OCI-LY7 (cell line): ENCODE measurements around the gene HDAC4. TPM values are rescaled to one million over a fixed set of nuclear protein-coding genes. Genes with fewer than 3 reads are reported as not detected.

ENCODE experiments used
- BruUV-seq: library from RNA; stranded (reverse); fragments of 400-500 nt; replicated peaks from 2 replicates; lab custom pipeline; 2021; lab: Mats Ljungman, UMichigan
- CTCF ChIA-PET: fragments of 300-600 bp; sonication (Branson Sonifier 250); formaldehyde crosslinking; loops from one replicate; lab custom pipeline; 2022; ENCODE audit warnings: antibody characterized with exemption; ENCODE audit not compliant: unreplicated experiment; lab: Charles Lee
- POLR2A ChIA-PET: fragments of 300-600 bp; sonication (Branson Sonifier 250); formaldehyde crosslinking; loops from one replicate; lab custom pipeline; 2022; ENCODE audit warnings: antibody characterized with exemption; lab: Charles Lee
- DNase-seq: peaks from one replicate; pipeline ENCODE4 v3.0.0-alpha.2; 2015; ENCODE audit warnings: low spot score
- H2AFZ ChIP-seq: fragments of 200-600 bp; sonication (generic), shearing (Covaris generic); 2 replicates; pipeline ENCODE4 v1.6.1; 2014; ENCODE audit warnings: mild to moderate bottlenecking, antibody characterized with exemption, low read length, moderate library complexity
- H3K27ac ChIP-seq: fragments of 200-600 bp; sonication (generic); 2 replicates; pipeline ENCODE4 v1.5.1; 2014; ENCODE audit warnings: mixed run types, low read depth, mild to moderate bottlenecking, moderate library complexity, low read length, inconsistent platforms; ENCODE audit not compliant: poor library complexity, severe bottlenecking
- H3K36me3 ChIP-seq: fragments of 200-600 bp; sonication (generic); 2 replicates; pipeline ENCODE4 v1.6.1; 2014; ENCODE audit warnings: mild to moderate bottlenecking, antibody characterized with exemption, low read length, moderate library complexity, mixed read lengths; ENCODE audit not compliant: insufficient read depth
- H3K4me1 ChIP-seq: fragments of 200-600 bp; sonication (generic); 2 replicates; pipeline ENCODE4 v1.5.1; 2014; ENCODE audit warnings: mild to moderate bottlenecking, low read length; ENCODE audit not compliant: insufficient read depth, poor library complexity, severe bottlenecking
- H3K4me2 ChIP-seq: fragments of 200-600 bp; sonication (generic); 2 replicates; pipeline ENCODE4 v1.6.1; 2014; ENCODE audit warnings: mild to moderate bottlenecking, low read length
- H3K4me3 ChIP-seq: fragments of 200-600 bp; sonication (generic); 2 replicates; pipeline ENCODE4 v1.5.1; 2014; ENCODE audit warnings: mild to moderate bottlenecking, low read depth, low read length; ENCODE audit not compliant: poor library complexity, severe bottlenecking
- H3K79me2 ChIP-seq: fragments of 200-600 bp; sonication (generic); 2 replicates; pipeline ENCODE4 v1.6.1; 2016; ENCODE audit warnings: low read depth, mild to moderate bottlenecking, low read length, moderate library complexity, mixed read lengths; ENCODE audit not compliant: insufficient read depth
- H3K9me2 ChIP-seq: fragments of 200-600 bp; sonication (generic); 2 replicates; pipeline ENCODE4 v1.6.1; 2016; ENCODE audit warnings: mild to moderate bottlenecking, low read length, mixed read lengths; ENCODE audit not compliant: insufficient read depth
- H3K9me3 ChIP-seq: fragments of 200-600 bp; sonication (generic); 2 replicates; pipeline ENCODE4 v1.6.1; 2014; ENCODE audit warnings: mild to moderate bottlenecking, mixed run types, low read length, mixed read lengths
- H4K20me1 ChIP-seq: fragments of 200-600 bp; sonication (generic); 2 replicates; pipeline ENCODE4 v1.6.1; 2014; ENCODE audit warnings: mild to moderate bottlenecking, antibody characterized with exemption, low read length, moderate library complexity, mixed read lengths; ENCODE audit not compliant: insufficient read depth
- EZH2phosphoT487 ChIP-seq: fragments of 200-600 bp; sonication (generic); IDR thresholded peaks from 2 replicates; pipeline ENCODE4 v1.6.1; 2018; ENCODE audit warnings: low read depth, borderline replicate concordance, mild to moderate bottlenecking, mixed run types, antibody characterized with exemption, low read length, moderate library complexity, mixed read lengths
- intact Hi-C: fragments of 100-400 bp; cut with micrococcal nuclease; formaldehyde crosslinking; loops from one replicate; pipeline ENCODE4 v1.10.0; 2022; ENCODE audit not compliant: unreplicated experiment
- total RNA-seq, 2 experiments: library from RNA; depleted of rRNA in 1 of 2; stranded (reverse); fragments of >200 nt in 1 of 2; shearing (Covaris generic) in 1 of 2; gene quantifications; 2 replicates each; pipeline ENCODE4 v1.2.3, GENCODE V29; 2014 to 2022
- TF ChIP-seq, protein P1 (sequence below): fragments of 200-600 bp; sonication (generic); conservative IDR thresholded peaks from 2 replicates; pipeline ENCODE4 v1.5.1; 2014; ENCODE audit warnings: mild to moderate bottlenecking, antibody characterized with exemption, low read length, moderate library complexity, mixed read lengths

The HDAC4 gene
- total RNA-seq, 2 experiments from 2014 or later = 10.2 to 20.6 TPM

- CTCF ChIA-PET = no interaction called here
- no peak for TF ChIP-seq EZH2phosphoT487
- TF ChIP-seq, protein P1, sequence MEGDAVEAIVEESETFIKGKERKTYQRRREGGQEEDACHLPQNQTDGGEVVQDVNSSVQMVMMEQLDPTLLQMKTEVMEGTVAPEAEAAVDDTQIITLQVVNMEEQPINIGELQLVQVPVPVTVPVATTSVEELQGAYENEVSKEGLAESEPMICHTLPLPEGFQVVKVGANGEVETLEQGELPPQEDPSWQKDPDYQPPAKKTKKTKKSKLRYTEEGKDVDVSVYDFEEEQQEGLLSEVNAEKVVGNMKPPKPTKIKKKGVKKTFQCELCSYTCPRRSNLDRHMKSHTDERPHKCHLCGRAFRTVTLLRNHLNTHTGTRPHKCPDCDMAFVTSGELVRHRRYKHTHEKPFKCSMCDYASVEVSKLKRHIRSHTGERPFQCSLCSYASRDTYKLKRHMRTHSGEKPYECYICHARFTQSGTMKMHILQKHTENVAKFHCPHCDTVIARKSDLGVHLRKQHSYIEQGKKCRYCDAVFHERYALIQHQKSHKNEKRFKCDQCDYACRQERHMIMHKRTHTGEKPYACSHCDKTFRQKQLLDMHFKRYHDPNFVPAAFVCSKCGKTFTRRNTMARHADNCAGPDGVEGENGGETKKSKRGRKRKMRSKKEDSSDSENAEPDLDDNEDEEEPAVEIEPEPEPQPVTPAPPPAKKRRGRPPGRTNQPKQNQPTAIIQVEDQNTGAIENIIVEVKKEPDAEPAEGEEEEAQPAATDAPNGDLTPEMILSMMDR = no peak
- H3K79me2 ChIP-seq = no peaks in the 10 kb centered on the region
- H3K9me2 ChIP-seq = no peaks in the 10 kb centered on the region
- POLR2A ChIA-PET = no interaction called here
- no peak for DNase-seq
- H3K9me3 ChIP-seq = no peaks in the 10 kb centered on the region
- H3K4me3 ChIP-seq = no peak overlapping the region
- intact Hi-C loops = no loop called here
- no peak overlapping the region for H3K27ac ChIP-seq
- H2AFZ ChIP-seq = no peak overlapping the region
- H3K4me1 ChIP-seq = no peaks in the 10 kb centered on the region
- no peak overlapping the region for H3K4me2 ChIP-seq
- no peaks in the 10 kb centered on the region for H3K36me3 ChIP-seq
- no TSS peak for BruUV-seq
- no peaks in the 10 kb centered on the region for H4K20me1 ChIP-seq
These were observed 298.6 kb downstream of the HDAC4 start for GRCh38 chr2:239102266-239102665.

DNA sequence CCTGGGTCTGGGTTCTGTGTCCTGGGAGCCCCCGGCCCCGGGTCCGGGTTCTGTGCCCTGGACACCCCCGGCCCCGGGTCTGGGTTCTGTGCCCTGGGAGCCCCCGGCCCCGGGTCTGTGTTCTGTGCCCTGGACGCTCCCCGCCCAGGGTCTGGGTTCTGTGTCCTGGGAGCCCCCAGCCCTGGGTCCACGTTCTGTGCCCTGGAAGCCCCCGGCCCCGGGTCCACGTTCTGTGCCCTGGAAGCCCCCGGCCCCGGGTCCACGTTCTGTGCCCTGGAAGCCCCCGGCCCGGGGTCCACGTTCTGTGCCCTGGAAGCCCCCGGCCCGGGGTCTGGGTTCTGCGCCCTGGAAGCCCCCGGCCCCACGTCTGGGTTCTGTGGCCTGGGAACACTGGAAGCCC is 299.0 kb downstream of the HDAC4 start:
- intact Hi-C loops = no loop called here
- no peaks in the 10 kb centered on the region for H3K9me2 ChIP-seq
- H4K20me1 ChIP-seq = no peaks in the 10 kb centered on the region
- TF ChIP-seq EZH2phosphoT487 = no peak
- TF ChIP-seq, protein P1 = no peak
- no peak for DNase-seq
- H3K79me2 ChIP-seq = no peaks in the 10 kb centered on the region
- no peaks in the 10 kb centered on the region for H3K4me1 ChIP-seq
- H3K27ac ChIP-seq = no peak overlapping the region
- ChIA-PET POLR2A (no interaction called here), CTCF (no interaction called here)
- no TSS peak for BruUV-seq
- H3K4me3 ChIP-seq = no peak overlapping the region
- H3K36me3 ChIP-seq = no peaks in the 10 kb centered on the region
- no peaks in the 10 kb centered on the region for H3K9me3 ChIP-seq
- no peak overlapping the region for H2AFZ ChIP-seq
- H3K4me2 ChIP-seq = no peak overlapping the region

DNA sequence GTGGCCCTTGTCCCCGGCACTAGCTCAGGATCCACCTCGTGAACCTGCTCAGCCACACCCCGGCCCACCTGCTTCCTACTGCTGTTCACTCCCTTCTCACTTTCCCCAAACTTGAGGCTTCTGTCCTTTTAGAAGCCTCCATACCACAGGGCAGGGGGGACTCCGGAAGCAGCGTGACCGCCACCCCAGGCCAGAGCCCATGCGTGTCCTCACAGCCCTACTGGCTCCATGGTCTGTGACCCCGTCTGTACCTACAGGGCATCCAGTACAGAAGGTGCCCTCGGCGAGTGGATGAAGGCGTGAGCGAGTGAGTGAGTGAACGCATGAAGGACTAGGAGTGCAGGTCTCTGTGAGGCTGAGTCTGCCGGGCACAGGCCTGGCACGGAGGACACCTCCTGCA is 299.7 kb downstream of the HDAC4 start:
- CTCF ChIA-PET = no interaction called here
- no peak overlapping the region for H2AFZ ChIP-seq
- no peaks in the 10 kb centered on the region for H3K79me2 ChIP-seq
- TF ChIP-seq, protein P1 = no peak
- no peak for TF ChIP-seq EZH2phosphoT487
- no peaks in the 10 kb centered on the region for H4K20me1 ChIP-seq
- no peak for DNase-seq
- H3K27ac ChIP-seq = no peak overlapping the region
- no TSS peak for BruUV-seq
- H3K4me3 ChIP-seq = no peak overlapping the region
- no peaks in the 10 kb centered on the region for H3K36me3 ChIP-seq
- no peaks in the 10 kb centered on the region for H3K9me3 ChIP-seq
- no peak overlapping the region for H3K4me2 ChIP-seq
- POLR2A ChIA-PET = no interaction called here
- no peaks in the 10 kb centered on the region for H3K4me1 ChIP-seq
- H3K9me2 ChIP-seq = no peaks in the 10 kb centered on the region
- intact Hi-C loops = no loop called here
